Body of pancreas (tissue), 4 donors: ENCODE data around the gene OTUD3. TPM values are rescaled to one million over a fixed set of nuclear protein-coding genes. Genes with fewer than 3 reads are reported as not detected.

Experiments
- ATAC-seq: fragments of 150-250 bp; one replicate; pipeline ENCODE4 v1.9.1; 2016
- DNase-seq, 4 donors: peaks; one replicate each; pipeline ENCODE4 v3.0.0-alpha.2; 2019
- H3K27ac ChIP-seq, 4 donors: fragments of 200-600 bp; sonication (generic); 1 replicate in 3 of 4; 2 replicates in 1 of 4; pipeline versions ENCODE4 v1.5.1 to v1.6.1; 2016 to 2019; ENCODE audit warnings: mild to moderate bottlenecking in 1 of 4, mixed read lengths in 1 of 4, moderate library complexity in 1 of 4
- H3K27me3 ChIP-seq, 2 donors: fragments of 200-600 bp; sonication (generic); one replicate each; pipeline ENCODE4 v1.6.0; 2016; ENCODE audit warnings: mild to moderate bottlenecking in 1 of 2
- H3K36me3 ChIP-seq, 2 donors: fragments of 200-600 bp; sonication (generic); replicated peaks in 1 of 2; 2 replicates each; pipeline ENCODE4 v1.5.1; 2016; ENCODE audit warnings: low read depth in 2 of 2; ENCODE audit not compliant: insufficient read depth in 1 of 2
- H3K4me1 ChIP-seq: fragments of 200-600 bp; sonication (generic); one replicate; pipeline ENCODE4 v1.6.0; 2016
- H3K4me3 ChIP-seq, 2 donors: fragments of 200-600 bp; sonication (generic); 1 replicate in 1 of 2; 2 replicates in 1 of 2; pipeline ENCODE4 v1.5.1; 2016 to 2019
- H3K9me3 ChIP-seq, 3 donors: fragments of 200-600 bp; sonication (generic); 1 replicate in 2 of 3; 2 replicates in 1 of 3; pipeline ENCODE4 v1.5.1; 2016
- CTCF ChIP-seq, 7 experiments: fragments of 450-650 bp in 4 of 7; fragments of 200-600 bp in 3 of 7; sonication (generic) in 3 of 7; IDR thresholded peaks; one replicate each; pipeline ENCODE4 v1.5.1; 2016 to 2019; ENCODE audit warnings: antibody characterized with exemption in 7 of 7
- POLR2A ChIP-seq, 3 donors: fragments of 450-650 bp; IDR thresholded peaks; one replicate each; pipeline ENCODE4 v1.6.1; 2016; ENCODE audit warnings: antibody characterized with exemption in 3 of 3, mild to moderate bottlenecking in 2 of 3
- WGBS, 2 donors: methylation state at CpG; one replicate each; pipeline ENCODE4 v1.1.5; 2017; 5-methylcytosine and 5-hydroxymethylcytosine counted together
- intact Hi-C: fragments of 100-400 bp; cut with DNase I; formaldehyde crosslinking; loops from one replicate; pipeline ENCODE4 v1.15.1; 2023
- total RNA-seq, 2 donors: library from RNA; depleted of rRNA; stranded (reverse); fragments of >200 nt; gene quantifications; one replicate each; pipeline ENCODE4 v1.1.0, GENCODE V29; 2016

OTUD3 gene
- total RNA-seq, 2 donors from 2014 or later, result 3.6 to 4.9 TPM

- TF ChIP-seq CTCF (IDR thresholded peaks at IDR 0.05) (no peak), POLR2A (IDR thresholded peaks at IDR 0.05) (no peak)
- Histone ChIP-seq H3K4me3 (no peak overlapping the region), H3K36me3 (no peaks in the 10 kb centered on the region), H3K27me3 (no peaks in the 10 kb centered on the region), H3K4me1 (peaks cover 4% of the 10 kb centered on the region), H3K27ac (no peak overlapping the region), H3K9me3 (no peaks in the 10 kb centered on the region)
- ATAC-seq (no peak), DNase-seq (no peak)
- WGBS, 2 donors, result 41 to 59% methylated on average over 2 of the region's 2 CpGs
- intact Hi-C loops, result no loop called here
Measured at GRCh38 chr1:19949016-19949415, 66.8 kb downstream of the OTUD3 start.

- Histone ChIP-seq H3K36me3 (no peaks in the 10 kb centered on the region), H3K27me3 (no peaks in the 10 kb centered on the region), H3K27ac (no peak overlapping the region), H3K4me3 (no peak overlapping the region), H3K9me3 (no peaks in the 10 kb centered on the region), H3K4me1 (peaks cover 10% of the 10 kb centered on the region)
- intact Hi-C loops, result no loop called here
- no peak for ATAC-seq
- WGBS, 2 donors, result 71 to 88% methylated on average over 2 of the region's 2 CpGs
- DNase-seq, result no peak
- TF ChIP-seq POLR2A (IDR thresholded peaks at IDR 0.05) (no peak), CTCF (IDR thresholded peaks at IDR 0.05) (no peak)
Measured at GRCh38 chr1:19954059-19954458, 71.9 kb downstream of the OTUD3 start.

- no peak overlapping the region for H3K27ac ChIP-seq
- H3K9me3 ChIP-seq, result no peaks in the 10 kb centered on the region
- TF ChIP-seq POLR2A (IDR thresholded peaks at IDR 0.05) (no peak), CTCF (IDR thresholded peaks at IDR 0.05) (no peak)
- no peaks in the 10 kb centered on the region for H3K27me3 ChIP-seq
- intact Hi-C loops, result no loop called here
- ATAC-seq (no peak), DNase-seq (no peak)
- H3K36me3 ChIP-seq, result no peaks in the 10 kb centered on the region
- no peak overlapping the region for H3K4me3 ChIP-seq
- peaks cover 10% of the 10 kb centered on the region for H3K4me1 ChIP-seq
- WGBS, 2 donors, result 69 to 77% methylated on average over 11 of the region's 11 CpGs
Measured at GRCh38 chr1:19955534-19956170, 73.5 kb downstream of the OTUD3 start.

GRCh38 chr1:19957779-19958178, 75.6 kb downstream of the OTUD3 start:
- Histone ChIP-seq H3K36me3 (no peaks in the 10 kb centered on the region), H3K9me3 (no peaks in the 10 kb centered on the region), H3K27ac (no peak overlapping the region), H3K27me3 (no peaks in the 10 kb centered on the region), H3K4me1 (peaks cover 10% of the 10 kb centered on the region), H3K4me3 (no peak overlapping the region)
- intact Hi-C loops, result no loop called here
- 58 to 62% methylated on average over 4 of the region's 4 CpGs for WGBS, 2 donors
- ATAC-seq, result no peak
- TF ChIP-seq CTCF (IDR thresholded peaks at IDR 0.05), result peak in 1 of 7 experiments; percentile 11
- TF ChIP-seq POLR2A (IDR thresholded peaks at IDR 0.05), result no peak
- DNase-seq, result no peak

- DNase-seq (no peak), ATAC-seq (no peak)
- Histone ChIP-seq H3K36me3 (no peaks in the 10 kb centered on the region), H3K9me3 (no peaks in the 10 kb centered on the region), H3K27me3 (no peaks in the 10 kb centered on the region), H3K4me1 (peaks cover 23% of the 10 kb centered on the region), H3K4me3 (no peak overlapping the region), H3K27ac (no peak overlapping the region)
- TF ChIP-seq CTCF (IDR thresholded peaks at IDR 0.05), result no peak
- TF ChIP-seq POLR2A (IDR thresholded peaks at IDR 0.05), result no peak
- 50 to 58% methylated on average over 4 to 5 of the region's 5 CpGs for WGBS, 2 donors
- intact Hi-C loops, result no loop called here
Measured at GRCh38 chr1:19960591-19960990, 78.4 kb downstream of the OTUD3 start.
